H1 (cell line): ENCODE results near the gene CACNB2. TPM values are rescaled to one million over a fixed set of nuclear protein-coding genes. Genes with fewer than 3 reads are reported as not detected.
A peak's percentile ranks its signal among the peaks of the same experiment; 100 is the strongest.

ENCODE experiments used
- CTCF ChIA-PET: fragments of 300-600 bp; sonication (Branson Sonifier 250); formaldehyde crosslinking; loops from one replicate; lab custom pipeline; 2021; ENCODE audit not compliant: partially characterized antibody; lab: Charles Lee
- POLR2A ChIA-PET: fragments of 300-600 bp; sonication (Branson Sonifier 250); formaldehyde crosslinking; loops from one replicate; lab custom pipeline; 2021; ENCODE audit warnings: inconsistent platforms; ENCODE audit not compliant: partially characterized antibody; lab: Charles Lee
- DNase-seq, 2 experiments: peaks; one replicate each; pipeline versions ENCODE4 v3.0.0 to v3.0.0-alpha.2; 2010 to 2022; ENCODE audit warnings: low spot score in 2 of 2, low read depth in 1 of 2, mixed read lengths in 1 of 2
- FAIRE-seq: peaks from 2 replicates; lab custom pipeline; 2011; peaks lifted over from hg19 to GRCh38; lab: Jason Lieb, UNC
- H2AFZ ChIP-seq: 2 replicates; pipeline ENCODE4 v1.8.1; 2012; ENCODE audit warnings: low read length, inconsistent platforms
- H2AK5ac ChIP-seq: 2 replicates; pipeline ENCODE4 v1.6.1; 2013; ENCODE audit warnings: low read depth, low read length
- H2BK120ac ChIP-seq: replicated peaks from 2 replicates; pipeline ENCODE3; 2013; ENCODE audit warnings: low read depth, low read length, inconsistent platforms
- H2BK12ac ChIP-seq: 2 replicates; pipeline ENCODE4 v1.6.1; 2013; ENCODE audit warnings: low read depth, low read length
- H2BK15ac ChIP-seq: 2 replicates; pipeline ENCODE4 v1.6.1; 2013; ENCODE audit warnings: low read length
- H2BK20ac ChIP-seq: 2 replicates; pipeline ENCODE4 v1.6.1; 2013; ENCODE audit warnings: low read length
- H2BK5ac ChIP-seq: 2 replicates; pipeline ENCODE4 v1.6.1; 2013; ENCODE audit warnings: low read depth, low read length
- H3K14ac ChIP-seq: 2 replicates; pipeline ENCODE4 v1.6.1; 2013; ENCODE audit warnings: inconsistent platforms; ENCODE audit not compliant: insufficient read length
- H3K18ac ChIP-seq: 2 replicates; pipeline ENCODE4 v1.6.1; 2013; ENCODE audit warnings: low read length; ENCODE audit errors: extremely low read depth
- H3K23ac ChIP-seq: 2 replicates; pipeline ENCODE4 v1.6.1; 2013; ENCODE audit warnings: inconsistent platforms; ENCODE audit not compliant: insufficient read length
- H3K23me2 ChIP-seq: 2 replicates; pipeline ENCODE4 v1.6.1; 2013; ENCODE audit warnings: low read depth, low read length
- H3K27ac ChIP-seq: 2 replicates; pipeline ENCODE4 v1.6.1; 2011; ENCODE audit warnings: low read depth, low read length, inconsistent platforms
- H3K27me3 ChIP-seq, 4 experiments: replicated peaks in 1 of 4; 1 replicate in 1 of 4; 2 replicates in 3 of 4; pipeline versions ENCODE4 v1.6.1 to v1.8.1; 2011 to 2013; ENCODE audit warnings: low read length in 3 of 4, mild to moderate bottlenecking in 3 of 4, inconsistent platforms in 2 of 4, mixed read lengths in 2 of 4, moderate library complexity in 1 of 4; ENCODE audit not compliant: control insufficient read depth in 3 of 4, insufficient read depth in 3 of 4; ENCODE audit errors: extremely low read depth in 1 of 4
- H3K36me3 ChIP-seq, 4 experiments: 2 replicates each; pipeline versions ENCODE4 v1.6.1 to v1.8.1; 2011 to 2013; ENCODE audit warnings: mild to moderate bottlenecking in 4 of 4, low read length in 3 of 4, moderate library complexity in 2 of 4, control low read depth in 1 of 4, inconsistent platforms in 1 of 4; ENCODE audit not compliant: insufficient read depth in 4 of 4, control insufficient read depth in 2 of 4
- H3K4ac ChIP-seq: replicated peaks from 2 replicates; pipeline ENCODE3; 2013; ENCODE audit warnings: low read length, low read depth, mixed read lengths, inconsistent platforms; ENCODE audit not compliant: insufficient read length
- H3K4me1 ChIP-seq, 4 experiments: replicated peaks in 1 of 4; 1 replicate in 1 of 4; 2 replicates in 3 of 4; pipeline versions ENCODE4 v1.6.1 to v1.8.1; 2011 to 2013; ENCODE audit warnings: low read length in 3 of 4, inconsistent platforms in 2 of 4, mixed read lengths in 1 of 4; ENCODE audit not compliant: insufficient read depth in 4 of 4, control insufficient read depth in 3 of 4
- H3K4me2 ChIP-seq, 2 experiments: 2 replicates each; pipeline versions ENCODE4 v1.6.1 to v1.8.1; 2011 to 2013; ENCODE audit warnings: low read depth in 2 of 2, low read length in 2 of 2, control low read depth in 1 of 2, inconsistent platforms in 1 of 2, mild to moderate bottlenecking in 1 of 2; ENCODE audit not compliant: insufficient read depth in 1 of 2
- H3K4me3 ChIP-seq, 4 experiments: fragments of 200-600, 300-600 bp in 1 of 4; sonication (generic), shearing (Covaris generic), sonication (Bioruptor Twin) in 1 of 4; 2 replicates each; pipeline versions ENCODE4 v1.5.1 to v1.8.1; 2011 to 2016; ENCODE audit warnings: low read length in 4 of 4, low read depth in 3 of 4, control low read depth in 2 of 4, inconsistent platforms in 2 of 4, mild to moderate bottlenecking in 2 of 4, mixed read lengths in 1 of 4, moderate library complexity in 1 of 4; ENCODE audit not compliant: insufficient read depth in 2 of 4; ENCODE audit errors: extremely low read depth in 1 of 4
- H3K56ac ChIP-seq: replicated peaks from 2 replicates; pipeline ENCODE3; 2013; ENCODE audit warnings: low read depth, mild to moderate bottlenecking, mixed read lengths, low read length, inconsistent platforms; ENCODE audit not compliant: insufficient read length
- H3K79me1 ChIP-seq: 2 replicates; pipeline ENCODE4 v1.6.1; 2013; ENCODE audit warnings: low read depth, low read length, control low read depth
- H3K79me2 ChIP-seq, 2 experiments: 2 replicates each; pipeline versions ENCODE4 v1.6.1 to v1.8.1; 2012 to 2013; ENCODE audit warnings: low read length in 2 of 2, mild to moderate bottlenecking in 2 of 2, inconsistent platforms in 1 of 2; ENCODE audit not compliant: insufficient read depth in 2 of 2, control insufficient read depth in 1 of 2
- H3K9ac ChIP-seq, 4 experiments: replicated peaks in 1 of 4; 1 replicate in 1 of 4; 2 replicates in 3 of 4; pipeline versions ENCODE4 v1.6.1 to v1.8.1; 2011 to 2013; ENCODE audit warnings: low read depth in 3 of 4, low read length in 3 of 4, control low read depth in 2 of 4, mild to moderate bottlenecking in 2 of 4, moderate library complexity in 2 of 4, inconsistent platforms in 1 of 4; ENCODE audit errors: extremely low read depth in 1 of 4
- H3K9me3 ChIP-seq, 2 experiments: 2 replicates each; pipeline versions ENCODE4 v1.6.1 to v1.8.1; 2012 to 2013; ENCODE audit warnings: mild to moderate bottlenecking in 2 of 2, moderate library complexity in 2 of 2, control low read depth in 1 of 2, inconsistent platforms in 1 of 2, low read depth in 1 of 2, low read length in 1 of 2, mixed read lengths in 1 of 2; ENCODE audit not compliant: insufficient read depth in 2 of 2
- H4K20me1 ChIP-seq, 2 experiments: replicated peaks in 1 of 2; 2 replicates each; pipeline versions ENCODE3 to v1.8.1; 2011 to 2013; ENCODE audit warnings: inconsistent platforms in 2 of 2, low read length in 2 of 2, mild to moderate bottlenecking in 1 of 2; ENCODE audit not compliant: insufficient read depth in 2 of 2, control insufficient read depth in 1 of 2
- H4K5ac ChIP-seq: 2 replicates; pipeline ENCODE4 v1.6.1; 2013; ENCODE audit warnings: low read length, low read depth, mixed read lengths, inconsistent platforms; ENCODE audit not compliant: insufficient read length
- H4K8ac ChIP-seq: 2 replicates; pipeline ENCODE4 v1.8.0; 2013; ENCODE audit warnings: mild to moderate bottlenecking, moderate library complexity, low read length, inconsistent platforms; ENCODE audit not compliant: insufficient read depth; ENCODE audit errors: extremely low read depth
- H4K91ac ChIP-seq: replicated peaks from 2 replicates; pipeline ENCODE3; 2013; ENCODE audit warnings: low read length, mixed read lengths, inconsistent platforms; ENCODE audit not compliant: insufficient read length
- BCL11A ChIP-seq, 2 experiments: IDR thresholded peaks; one replicate each; pipeline ENCODE4 v1.6.1; 2011; ENCODE audit warnings: low read depth in 2 of 2, low read length in 2 of 2, mild to moderate bottlenecking in 2 of 2
- MAFK ChIP-seq: IDR thresholded peaks from 2 replicates; pipeline ENCODE4 v1.6.1; 2012; ENCODE audit warnings: low read depth, mild to moderate bottlenecking, improper control_type of control experiment, low read length
- polyA plus RNA-seq, 7 experiments: library from polyadenylated mRNA; depleted of rRNA in 3 of 7; stranded (reverse) in 5 of 7; unstranded in 2 of 7; fragments of >200 nt in 5 of 7; fragments of 200-250 nt in 2 of 7; gene quantifications; 1 replicate in 5 of 7; 2 replicates in 1 of 7; 4 replicates in 1 of 7; pipeline versions ENCODE4 v1.2.1 to v1.2.3, GENCODE V29; 2011 to 2013; ENCODE audit warnings: missing spikeins in 2 of 7, mixed read lengths in 2 of 7
- total RNA-seq: library from RNA; stranded (reverse); fragmentation: NEBNext Ultra II Directional; extraction: Animal tissue kit (Norgen Biotek cat#: 25700); gene quantifications from 2 replicates; pipeline ENCODE4 v1.2.1, GENCODE V29; 2021

CACNB2 gene
- total and polyA plus RNA-seq, 2 of the 8 experiments (the other 6 are each of a cell fraction or from before 2014, with no cell fraction given): 2.4 to 3.2 TPM

DNA sequence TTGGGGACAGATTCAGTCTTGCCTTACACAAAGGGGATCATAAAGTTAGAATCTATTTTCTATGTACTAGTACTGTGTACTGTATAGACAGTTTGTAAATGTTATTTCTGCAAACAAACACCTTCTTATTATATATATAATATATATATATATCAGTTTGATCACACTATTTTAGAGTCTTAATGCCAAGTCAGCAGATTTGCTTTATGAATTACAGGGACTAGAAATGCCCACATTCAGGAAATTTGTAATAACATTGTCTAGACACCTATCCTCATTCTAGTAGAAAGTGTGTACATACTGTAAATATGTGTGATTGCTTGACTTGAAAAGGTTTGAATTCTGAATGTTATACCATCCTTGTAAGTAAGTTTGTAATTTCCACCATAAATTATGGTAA, 400.0 kb downstream of the CACNB2 start:
- Histone ChIP-seq H3K4me1 (no peaks in the 10 kb centered on the region), H3K36me3 (peaks cover 0 to 22% (median 7%) of the 10 kb centered on the region in 4 experiments; a peak in 6 of 8 replicates), H2AFZ (no peak overlapping the region), H3K4me2 (no peak overlapping the region), H3K23me2 (no peaks in the 10 kb centered on the region), H3K18ac (no peak overlapping the region), H3K4ac (no peak overlapping the region), H4K20me1 (peaks cover 0 to 2% of the 10 kb centered on the region in 2 experiments), H3K14ac (no peak overlapping the region), H4K8ac (no peak overlapping the region), H2BK12ac (no peak overlapping the region), H2BK120ac (no peak overlapping the region), H3K4me3 (no peak overlapping the region), H2AK5ac (no peak overlapping the region), H3K56ac (no peak overlapping the region), H3K27ac (no peak overlapping the region), H3K79me2 (no peaks in the 10 kb centered on the region), H3K9me3 (no peaks in the 10 kb centered on the region), H4K5ac (no peak overlapping the region), H2BK15ac (no peak overlapping the region), H2BK5ac (no peak overlapping the region), H3K79me1 (no peaks in the 10 kb centered on the region), H3K27me3 (no peaks in the 10 kb centered on the region), H2BK20ac (no peak overlapping the region), H3K23ac (no peak overlapping the region), H4K91ac (no peak overlapping the region), H3K9ac (no peak overlapping the region)
- no peak for DNase-seq
- ChIA-PET CTCF (interaction anchor here (0.7 kb wide), 1 partner anchor 156 kb away, joined by 3 read pairs; no protein-coding TSS in a partner anchor), POLR2A (no interaction called here)
- TF ChIP-seq MAFK: peak; percentile 81
- TF ChIP-seq BCL11A (IDR thresholded peaks at IDR 0.05; ENCODE audit: low read depth in 2 of 2, low read length in 2 of 2): no peak
- FAIRE-seq: no peak
